MM.1S (cell line): ENCODE results near the gene TEAD2.

Source experiments
- EZH2phosphoT487 ChIP-seq: fragments of 300-600 bp; sonication (generic); IDR thresholded peaks from 2 replicates; pipeline ENCODE4 v1.6.1; 2018; ENCODE audit warnings: antibody characterized with exemption, low read length
- TF ChIP-seq, protein P1 (sequence below): fragments of 300-600 bp; sonication (generic); IDR thresholded peaks from 2 replicates; pipeline ENCODE4 v1.5.1; 2016; ENCODE audit warnings: antibody characterized with exemption, low read length, mixed read lengths

DNA sequence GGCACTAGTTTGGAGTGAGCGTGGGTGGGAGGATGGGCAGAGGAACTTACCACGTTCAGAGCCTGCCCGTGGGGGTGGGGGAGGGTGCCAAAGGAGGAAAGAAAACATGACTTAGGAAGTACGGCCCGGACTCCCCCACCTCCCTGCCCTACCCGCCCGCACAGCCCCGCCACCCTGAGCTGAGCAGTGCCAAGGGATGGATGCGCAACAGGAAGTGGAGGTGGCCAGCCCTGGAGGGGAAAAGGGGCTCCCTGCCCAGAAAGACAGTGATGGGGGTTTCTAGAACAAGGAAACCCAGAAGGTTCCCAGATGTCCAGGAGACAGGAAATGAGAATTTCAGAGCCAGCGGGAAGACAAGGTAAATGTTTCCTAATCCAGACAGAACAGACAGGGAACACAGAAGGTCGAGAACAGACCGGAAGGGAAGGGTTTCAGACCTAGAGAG lies 6.3 kb downstream of the TEAD2 start:
- TF ChIP-seq, protein P1, sequence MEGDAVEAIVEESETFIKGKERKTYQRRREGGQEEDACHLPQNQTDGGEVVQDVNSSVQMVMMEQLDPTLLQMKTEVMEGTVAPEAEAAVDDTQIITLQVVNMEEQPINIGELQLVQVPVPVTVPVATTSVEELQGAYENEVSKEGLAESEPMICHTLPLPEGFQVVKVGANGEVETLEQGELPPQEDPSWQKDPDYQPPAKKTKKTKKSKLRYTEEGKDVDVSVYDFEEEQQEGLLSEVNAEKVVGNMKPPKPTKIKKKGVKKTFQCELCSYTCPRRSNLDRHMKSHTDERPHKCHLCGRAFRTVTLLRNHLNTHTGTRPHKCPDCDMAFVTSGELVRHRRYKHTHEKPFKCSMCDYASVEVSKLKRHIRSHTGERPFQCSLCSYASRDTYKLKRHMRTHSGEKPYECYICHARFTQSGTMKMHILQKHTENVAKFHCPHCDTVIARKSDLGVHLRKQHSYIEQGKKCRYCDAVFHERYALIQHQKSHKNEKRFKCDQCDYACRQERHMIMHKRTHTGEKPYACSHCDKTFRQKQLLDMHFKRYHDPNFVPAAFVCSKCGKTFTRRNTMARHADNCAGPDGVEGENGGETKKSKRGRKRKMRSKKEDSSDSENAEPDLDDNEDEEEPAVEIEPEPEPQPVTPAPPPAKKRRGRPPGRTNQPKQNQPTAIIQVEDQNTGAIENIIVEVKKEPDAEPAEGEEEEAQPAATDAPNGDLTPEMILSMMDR = no peak
- no peak for TF ChIP-seq EZH2phosphoT487
